WERI-Rb-1 (cell line): ENCODE measurements around the gene ICAM5.

ENCODE experiments used
- DNase-seq: peaks from one replicate; pipeline ENCODE4 v3.0.0-alpha.2; 2020
- H3K27ac ChIP-seq: fragments of 250-450 bp; sonication (Bioruptor Pico); 2 replicates; pipeline ENCODE4 v1.5.1; 2020; ENCODE audit warnings: mild to moderate bottlenecking, moderate library complexity
- H3K27me3 ChIP-seq: fragments of 250-450 bp; sonication (Bioruptor Pico); 2 replicates; pipeline ENCODE4 v1.5.1; 2021; ENCODE audit warnings: mild to moderate bottlenecking, low read depth, moderate library complexity; ENCODE audit not compliant: insufficient read depth, severe bottlenecking
- H3K36me3 ChIP-seq: fragments of 250-450 bp; sonication (Bioruptor Pico); 2 replicates; pipeline ENCODE4 v1.5.1; 2020; ENCODE audit warnings: mild to moderate bottlenecking, moderate library complexity
- H3K4me3 ChIP-seq: 2 replicates; pipeline ENCODE4 v1.5.1; 2011; ENCODE audit warnings: low read depth, mild to moderate bottlenecking, control low read depth, low read length
- H3K9me3 ChIP-seq: fragments of 250-450 bp; sonication (Bioruptor Pico); 2 replicates; pipeline ENCODE4 v1.5.1; 2021; ENCODE audit warnings: mild to moderate bottlenecking, moderate library complexity; ENCODE audit not compliant: severe bottlenecking
- CTCF ChIP-seq: IDR thresholded peaks from 2 replicates; pipeline ENCODE4 v1.5.1; 2011; ENCODE audit warnings: low read depth, mild to moderate bottlenecking, control low read depth, inconsistent platforms, low read length

Gene ICAM5

GRCh38 chr19:10318807-10319682, 29.3 kb downstream of the ICAM5 start:
- TF ChIP-seq CTCF: no peak
- no peak overlapping the region for H3K27ac ChIP-seq
- no peaks in the 10 kb centered on the region for H3K27me3 ChIP-seq
- no peak overlapping the region for H3K4me3 ChIP-seq
- DNase-seq: no peak
- no peaks in the 10 kb centered on the region for H3K9me3 ChIP-seq
- peaks cover 71% of the 10 kb centered on the region for H3K36me3 ChIP-seq

- DNase-seq: no peak
- Histone ChIP-seq H3K4me3 (no peak overlapping the region), H3K27me3 (no peaks in the 10 kb centered on the region), H3K9me3 (no peaks in the 10 kb centered on the region), H3K27ac (no peak overlapping the region), H3K36me3 (peaks cover 85% of the 10 kb centered on the region)
- TF ChIP-seq CTCF: no peak
These were observed 31.1 kb downstream of the ICAM5 start for GRCh38 chr19:10320602-10321416.

- Histone ChIP-seq H3K27me3 (no peaks in the 10 kb centered on the region), H3K36me3 (peaks cover 89% of the 10 kb centered on the region)
These were observed 31.7 kb downstream of the ICAM5 start for GRCh38 chr19:10321417-10321797.

GRCh38 chr19:10321874-10322835, 32.4 kb downstream of the ICAM5 start:
- no peaks in the 10 kb centered on the region for H3K9me3 ChIP-seq
- no peaks in the 10 kb centered on the region for H3K27me3 ChIP-seq
- no peak for TF ChIP-seq CTCF
- peaks cover 92% of the 10 kb centered on the region for H3K36me3 ChIP-seq
- H3K27ac ChIP-seq: no peak overlapping the region
- no peak for DNase-seq
- H3K4me3 ChIP-seq: no peak overlapping the region

More at GRCh38 chr19:10321417-10321797, 31.7 kb downstream of the ICAM5 start:
- no peak for TF ChIP-seq CTCF
- no peak for DNase-seq
- Histone ChIP-seq H3K4me3 (no peak overlapping the region), H3K27ac (no peak overlapping the region), H3K9me3 (no peaks in the 10 kb centered on the region)

GRCh38 chr19:10325732-10326131, 36.0 kb downstream of the ICAM5 start:
- TF ChIP-seq CTCF: no peak
- H3K27ac ChIP-seq: no peak overlapping the region
- peaks cover 97% of the 10 kb centered on the region for H3K36me3 ChIP-seq
- no peaks in the 10 kb centered on the region for H3K9me3 ChIP-seq
- H3K4me3 ChIP-seq: no peak overlapping the region
- DNase-seq: no peak
- no peaks in the 10 kb centered on the region for H3K27me3 ChIP-seq
